GM18868 (cell line): ENCODE results near the gene LGALS9.
A peak's percentile ranks its signal among the peaks of the same experiment; 100 is the strongest.
"Not testable (repeated sequence)": the region's sequence is repeated elsewhere in the genome, so short reads cannot be mapped to it uniquely, and the experiment has no call there.

ENCODE experiments used
- ATAC-seq: cut with Tn5 transposase; IDR thresholded peaks from one replicate; pipeline ENCODE4 v1.9.1; 2021; ENCODE audit warnings: mild to moderate bottlenecking, moderate library complexity; ENCODE audit not compliant: unreplicated experiment

Gene LGALS9

DNA sequence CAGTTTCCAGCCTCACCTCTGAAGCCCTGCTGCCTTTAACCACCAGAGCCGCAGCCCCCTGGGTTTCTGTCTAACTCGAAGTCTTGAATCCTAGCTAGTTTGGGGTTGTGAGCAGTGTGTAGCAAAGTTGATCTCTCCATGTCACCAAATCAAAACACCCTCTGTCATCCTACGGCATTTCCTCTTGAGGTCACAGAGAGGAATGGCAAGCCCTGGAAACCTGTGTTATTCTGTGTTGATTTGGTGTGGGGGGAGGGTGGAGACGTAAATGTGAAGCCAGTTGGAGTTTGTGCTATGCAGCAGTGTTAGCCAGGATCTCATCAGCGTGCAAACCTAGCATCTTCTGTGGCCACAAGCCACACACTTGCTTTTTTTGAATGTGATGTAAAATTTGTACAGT is 5.1 kb upstream of the LGALS9 start:
- ATAC-seq, result no peak

DNA sequence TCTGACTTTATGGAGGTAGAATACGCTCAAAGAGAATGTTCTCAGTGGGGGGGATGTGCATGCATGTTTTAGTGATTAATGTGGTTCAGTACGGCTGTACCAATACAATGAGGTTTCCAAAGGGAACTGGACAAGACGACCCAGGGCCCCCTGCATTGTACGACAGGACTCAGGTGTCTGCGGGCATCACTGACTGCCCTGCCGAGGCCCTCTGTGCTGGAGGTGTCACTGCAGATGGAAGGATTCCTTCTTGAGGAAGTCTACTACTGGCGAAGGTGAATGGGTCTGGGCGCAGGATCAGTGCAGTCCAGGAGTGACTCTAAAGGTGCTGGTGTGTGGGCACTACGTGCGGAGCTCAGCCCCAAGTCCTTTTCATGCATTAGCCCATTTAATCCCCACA is 3.5 kb upstream of the LGALS9 start:
- no peak for ATAC-seq

DNA sequence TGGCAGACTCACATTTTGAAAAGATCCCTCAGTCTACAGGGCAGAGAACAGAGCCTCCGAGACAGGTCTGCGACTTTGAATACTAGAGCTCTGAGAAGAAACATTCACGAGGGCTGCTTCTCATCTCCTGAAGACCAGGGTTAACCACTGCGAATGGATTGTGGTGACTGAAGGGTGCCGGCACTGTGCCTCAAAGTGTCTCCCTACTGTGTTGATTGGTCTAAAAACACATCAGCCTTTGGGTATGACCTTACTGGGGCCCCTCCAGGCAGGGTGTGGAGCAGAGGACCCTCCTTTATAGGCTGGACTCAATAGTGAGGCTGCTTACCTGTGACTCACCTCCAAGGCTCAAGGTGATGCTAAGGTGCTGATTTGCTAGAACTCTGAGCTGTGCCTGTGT is 2.6 kb upstream of the LGALS9 start:
- no peak for ATAC-seq

DNA sequence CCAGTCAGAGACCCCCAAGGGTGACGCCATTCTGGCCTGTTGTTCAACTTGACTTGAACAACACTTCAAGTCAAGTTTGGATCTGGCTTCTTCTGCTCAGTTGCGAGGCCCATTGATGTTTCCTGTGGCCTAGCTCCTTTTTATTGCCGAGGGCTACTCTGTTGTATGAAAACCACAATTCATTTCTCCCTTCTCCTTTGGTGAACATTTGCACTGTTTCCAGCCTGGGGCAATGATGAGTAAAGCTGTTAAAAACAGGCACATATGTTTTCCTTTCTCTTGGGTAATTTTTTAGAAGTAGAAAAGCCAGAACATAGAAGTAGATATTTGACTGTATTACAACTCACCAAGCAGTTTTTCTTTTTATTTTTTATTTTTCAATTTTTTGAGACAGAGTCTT is 1.7 kb upstream of the LGALS9 start:
- ATAC-seq, result not testable (repeated sequence)

DNA sequence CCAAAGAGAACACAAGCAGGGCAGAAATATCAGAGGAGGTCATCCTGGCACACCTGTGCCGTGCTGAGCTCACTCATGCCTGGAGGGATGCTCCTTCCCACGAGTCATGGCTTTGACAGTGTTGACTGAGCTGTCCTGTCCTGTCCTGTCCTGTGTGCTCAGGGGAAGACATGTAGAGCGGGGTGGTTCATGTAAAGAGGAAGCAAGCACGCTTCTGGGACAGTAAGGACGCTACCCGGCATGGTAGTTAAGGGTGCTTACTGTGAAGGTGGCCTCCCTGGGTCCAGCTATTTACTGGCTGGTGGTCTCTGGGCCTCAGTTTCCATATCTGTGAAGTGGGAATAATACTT is 398 bp downstream of the LGALS9 start:
- peak; percentile 40 for ATAC-seq

DNA sequence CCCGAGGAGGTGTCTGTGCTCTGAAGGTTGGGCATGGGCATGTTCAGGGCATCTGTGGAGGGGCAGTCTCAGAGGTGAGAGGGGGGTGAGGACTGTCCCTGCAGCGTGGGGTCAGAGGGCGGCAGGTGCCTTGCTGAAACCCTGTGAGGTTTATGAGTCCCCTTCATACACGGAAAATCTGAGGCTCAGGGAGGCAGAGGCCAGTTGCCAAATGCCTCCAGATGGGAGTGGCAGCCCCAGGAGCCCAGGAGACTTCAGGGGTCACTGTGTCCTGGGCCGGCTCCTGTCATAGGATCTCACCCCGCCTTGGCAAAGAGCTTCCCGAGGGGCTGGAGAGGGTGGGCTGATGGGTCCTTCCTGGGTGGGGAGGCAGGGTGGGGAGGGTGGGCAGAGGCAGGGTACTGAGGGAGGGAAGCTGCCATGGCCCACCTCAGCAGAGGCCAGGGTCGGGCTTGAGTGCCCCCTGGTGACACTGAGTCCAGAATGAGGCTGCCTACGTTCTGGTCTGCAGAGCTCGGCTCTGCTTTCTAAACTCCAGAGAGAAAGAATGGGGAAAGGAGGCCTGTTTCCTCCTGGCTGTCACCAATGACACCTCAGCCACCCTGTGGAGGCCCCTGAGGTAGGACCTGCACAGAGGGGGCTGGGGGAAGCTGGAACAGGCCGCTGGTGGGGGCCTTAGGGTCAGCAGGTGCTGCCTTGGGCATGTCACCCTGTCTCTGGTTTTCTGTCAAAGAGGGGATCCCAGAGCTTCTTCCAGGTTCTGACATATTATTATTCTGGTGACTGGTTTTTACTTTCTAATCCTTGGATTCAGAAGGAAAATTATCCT is 1.1 kb downstream of the LGALS9 start:
- no peak for ATAC-seq

DNA sequence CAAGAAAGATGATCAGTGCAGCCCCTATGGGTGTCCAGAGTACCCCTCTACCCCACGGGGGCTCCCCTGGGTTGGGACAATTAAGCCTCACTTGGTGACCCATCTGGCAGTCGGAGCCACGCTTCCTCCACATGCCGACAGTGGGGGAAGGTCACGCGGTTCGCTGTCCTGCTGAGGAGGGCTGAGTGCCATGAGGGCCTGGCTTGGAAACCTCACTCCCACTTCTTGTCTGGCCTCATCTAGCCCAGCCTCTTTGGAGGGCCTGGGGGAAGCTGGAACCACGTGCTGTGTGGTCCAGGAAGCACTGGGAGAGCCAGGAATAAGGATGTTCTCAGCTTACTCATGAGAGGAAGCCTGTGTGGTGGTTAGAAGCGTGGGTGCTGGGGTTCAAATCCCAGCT is 1.8 kb downstream of the LGALS9 start:
- not testable (repeated sequence) for ATAC-seq

DNA sequence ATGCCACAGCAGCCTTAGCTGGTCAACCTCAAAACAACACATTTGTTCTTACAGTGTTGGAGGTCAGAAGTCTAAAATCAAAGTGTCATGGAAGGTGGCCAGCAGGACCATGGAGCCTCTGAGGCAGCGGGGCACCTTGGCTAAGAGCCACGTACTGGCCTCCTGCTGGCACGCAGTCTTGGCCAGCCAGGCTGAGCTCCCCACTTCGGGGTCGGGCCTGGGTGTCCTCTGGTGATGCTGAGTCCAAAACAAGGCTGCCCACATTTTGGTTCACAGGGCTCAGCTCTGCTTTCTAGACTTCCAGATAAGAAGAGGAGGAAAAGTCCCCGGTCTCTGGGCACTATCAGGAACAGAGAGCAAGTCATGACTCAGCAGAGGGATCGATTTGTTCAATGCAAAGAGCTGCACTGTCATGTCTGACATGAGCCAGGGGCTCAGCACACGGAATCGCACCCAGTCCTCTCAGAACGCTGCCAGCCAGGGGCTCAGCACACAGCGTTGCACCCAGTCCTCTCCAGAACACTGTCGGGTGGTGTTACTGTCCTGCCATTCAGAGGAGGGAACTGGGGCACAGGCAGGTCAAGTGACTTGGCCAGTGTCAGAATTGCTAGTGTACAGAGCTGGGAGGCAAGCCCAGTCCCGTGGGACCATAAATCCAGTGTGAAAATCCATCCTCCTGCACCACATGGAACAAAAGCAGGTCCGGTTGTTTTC is 2.5 kb downstream of the LGALS9 start:
- ATAC-seq, result no peak

DNA sequence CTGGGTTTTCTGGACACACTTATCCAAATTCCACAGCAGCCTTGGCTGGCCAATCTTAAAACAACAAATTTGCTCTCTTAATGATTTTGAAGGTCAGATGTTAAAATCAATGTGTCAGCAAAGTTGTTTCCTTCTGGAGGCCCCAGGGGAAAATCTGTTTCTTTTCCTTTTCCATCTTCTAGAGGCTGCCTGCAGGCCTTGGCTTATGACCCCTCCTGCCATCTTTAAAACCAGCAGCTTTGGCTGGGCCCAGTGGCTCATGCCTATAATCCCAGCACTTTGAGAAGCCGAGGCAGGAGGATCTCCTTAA is 3.0 kb downstream of the LGALS9 start:
- ATAC-seq, result no peak

DNA sequence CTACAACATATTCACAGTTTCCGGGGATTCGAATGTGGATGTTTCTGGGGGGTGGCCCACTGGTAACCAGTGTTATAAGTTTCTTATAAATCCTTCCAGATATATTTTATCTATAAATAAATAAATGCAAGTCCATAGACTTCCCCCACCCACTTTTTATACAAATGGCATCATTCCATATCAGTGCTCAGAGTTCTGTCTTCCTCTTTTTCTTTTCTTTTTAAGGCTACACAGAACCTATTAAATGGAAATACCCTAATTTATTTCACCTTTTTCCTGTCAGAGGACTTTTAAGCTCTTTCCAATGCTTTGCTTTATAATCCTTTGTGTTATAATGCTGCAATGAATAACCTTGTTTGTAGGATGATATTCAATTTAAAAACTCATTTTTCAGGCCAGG is 3.8 kb downstream of the LGALS9 start:
- no peak for ATAC-seq

DNA sequence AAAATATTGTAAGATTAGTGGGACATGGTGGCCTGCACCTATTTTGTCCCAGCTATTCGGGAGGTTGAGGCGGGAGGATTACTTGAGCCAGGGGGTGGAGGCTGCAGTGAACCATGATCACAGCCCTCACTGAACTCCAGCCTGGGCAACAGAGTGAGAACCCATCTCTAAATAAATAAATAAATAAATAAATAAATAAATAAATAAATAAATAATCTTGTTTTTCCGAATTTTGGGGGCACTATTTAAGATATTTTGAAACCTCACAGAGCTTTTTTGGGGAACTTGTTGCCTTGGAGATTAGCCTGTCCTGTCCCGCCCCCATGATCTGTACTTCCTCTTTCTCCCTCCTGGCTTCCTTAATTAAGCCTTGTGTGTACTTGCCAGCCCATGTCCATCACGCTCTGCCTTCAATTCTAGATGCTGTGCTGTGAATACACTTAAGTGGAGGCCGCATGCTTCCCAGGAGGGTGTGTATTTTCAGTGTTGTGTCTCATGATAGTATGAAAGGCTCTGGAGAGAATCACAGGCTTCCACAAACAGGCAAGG is 4.4 kb downstream of the LGALS9 start:
- ATAC-seq, result peak; percentile 51

DNA sequence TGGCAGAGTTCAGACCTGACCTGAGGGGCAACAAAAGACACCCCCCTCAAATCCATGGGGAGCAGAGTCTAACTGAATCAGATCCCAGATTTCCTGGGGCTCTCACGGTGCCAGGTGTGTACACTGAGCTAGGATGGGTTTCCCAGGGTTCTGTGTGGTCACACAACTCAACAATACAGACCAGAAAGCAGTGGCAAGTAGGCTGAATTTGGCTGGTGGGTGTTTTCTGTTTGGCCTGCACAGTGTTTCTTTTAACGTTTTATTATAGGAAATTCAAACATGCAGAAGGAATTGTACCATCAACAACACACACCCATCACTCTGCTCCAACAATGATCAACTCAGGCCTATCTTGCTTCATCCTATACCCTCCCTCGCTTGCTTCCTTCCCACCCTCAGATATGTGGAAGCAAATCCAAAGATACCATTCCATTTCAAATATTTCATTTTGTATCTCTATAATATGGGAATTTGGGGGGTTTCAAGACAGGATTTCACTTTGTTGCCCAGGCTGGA is 5.1 kb downstream of the LGALS9 start:
- not testable (repeated sequence) for ATAC-seq

DNA sequence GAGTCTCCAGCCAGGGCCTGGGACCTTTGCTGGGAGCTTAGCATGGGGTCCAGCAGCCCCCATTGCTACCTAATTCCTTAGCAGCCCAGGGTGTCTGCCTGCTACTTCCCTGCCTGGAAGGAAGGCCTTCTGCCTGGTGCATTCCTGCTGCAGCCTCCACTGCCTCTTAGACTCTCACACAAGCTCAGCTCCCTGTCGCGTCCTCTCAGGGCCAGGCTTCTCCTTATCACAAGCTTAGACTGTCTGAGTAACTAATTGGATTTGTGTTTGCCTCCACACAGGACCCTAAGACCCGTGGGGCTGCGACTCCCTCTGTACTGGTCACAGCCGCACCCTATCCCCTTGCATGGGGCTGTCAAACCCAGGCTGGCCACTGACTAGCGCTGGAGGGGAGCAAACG is 6.8 kb downstream of the LGALS9 start:
- ATAC-seq, result not testable (repeated sequence)

DNA sequence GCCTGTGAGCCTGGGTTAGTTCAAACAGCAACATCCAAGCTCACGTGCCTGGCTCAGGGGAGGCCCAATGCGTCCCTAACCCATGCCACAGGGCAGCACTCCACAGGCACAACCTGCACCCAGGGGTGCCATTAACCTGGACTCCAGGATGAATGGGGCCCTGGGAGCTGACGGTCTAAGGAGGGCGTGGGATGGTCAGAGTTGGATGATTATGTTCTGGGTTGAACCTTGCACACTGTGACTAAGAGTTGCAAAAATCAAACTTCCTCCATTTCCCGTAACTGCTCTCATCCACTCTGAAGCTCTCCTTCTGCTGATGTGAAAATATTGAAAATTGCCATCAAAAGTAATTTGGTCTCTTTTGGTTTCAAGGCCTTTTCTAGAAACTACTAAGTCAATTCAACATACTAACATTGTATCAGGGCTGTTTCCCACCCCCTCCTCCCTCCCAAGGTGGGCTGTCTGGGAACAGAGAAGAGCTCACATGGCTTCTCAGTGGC is 7.5 kb downstream of the LGALS9 start:
- not testable (repeated sequence) for ATAC-seq

DNA sequence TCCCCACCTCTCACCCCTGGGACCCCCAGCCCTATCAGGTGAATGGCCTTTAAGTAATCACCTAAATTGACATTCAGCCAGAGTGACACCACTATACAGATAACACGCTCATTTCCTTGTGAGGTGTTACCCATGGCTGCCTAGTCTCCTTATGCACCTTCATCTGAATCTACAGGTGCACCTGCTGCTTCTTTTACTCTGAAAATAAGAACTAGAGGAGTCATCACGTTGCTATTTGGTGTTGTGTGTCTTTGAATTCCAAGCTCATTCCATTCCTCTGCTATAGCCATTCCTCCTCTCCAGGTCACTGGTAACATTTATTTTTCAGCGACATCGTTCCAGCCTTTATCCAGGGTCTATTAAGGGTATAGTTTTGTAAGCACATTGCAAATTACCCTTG is 9.8 kb downstream of the LGALS9 start:
- ATAC-seq, result no peak

DNA sequence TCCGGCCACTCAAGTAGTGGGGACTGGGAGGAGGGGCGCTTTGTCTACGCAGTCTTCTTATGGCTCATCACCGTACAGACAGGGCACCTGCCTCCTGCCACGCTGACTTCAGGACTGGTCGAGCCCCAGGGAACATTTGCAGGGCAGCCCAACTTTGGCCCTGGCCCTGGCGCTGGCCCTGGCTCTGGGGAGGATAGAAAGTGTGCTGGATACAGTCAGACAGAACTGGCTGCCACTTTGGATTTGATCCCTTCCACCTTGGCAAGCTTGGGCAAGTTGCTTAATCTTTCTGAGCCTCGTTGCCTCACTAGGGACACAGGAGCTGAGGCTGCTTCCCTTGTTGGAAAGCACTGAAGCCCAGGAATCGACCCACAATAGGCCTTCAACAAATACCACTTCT is 13.6 kb downstream of the LGALS9 start:
- ATAC-seq, result no peak

DNA sequence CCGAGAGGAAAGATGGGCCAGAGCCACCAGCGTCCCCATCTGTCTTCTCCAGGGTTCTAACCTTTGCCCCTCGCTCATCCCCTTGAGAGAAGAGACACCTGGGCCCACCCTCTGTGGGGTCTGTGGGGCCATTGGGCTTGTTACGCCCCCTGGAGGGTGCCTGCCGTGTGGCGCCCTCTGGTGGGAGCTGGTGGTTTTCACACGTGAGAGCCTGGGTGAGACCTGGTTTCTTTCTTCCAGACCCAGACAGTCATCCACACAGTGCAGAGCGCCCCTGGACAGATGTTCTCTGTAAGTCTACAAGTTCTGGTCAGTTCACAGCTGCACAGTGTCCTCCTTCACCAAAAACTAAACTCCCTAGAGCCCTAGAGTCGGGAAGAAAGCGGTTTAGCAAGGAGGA is 14.6 kb downstream of the LGALS9 start:
- ATAC-seq, result not testable (repeated sequence)

DNA sequence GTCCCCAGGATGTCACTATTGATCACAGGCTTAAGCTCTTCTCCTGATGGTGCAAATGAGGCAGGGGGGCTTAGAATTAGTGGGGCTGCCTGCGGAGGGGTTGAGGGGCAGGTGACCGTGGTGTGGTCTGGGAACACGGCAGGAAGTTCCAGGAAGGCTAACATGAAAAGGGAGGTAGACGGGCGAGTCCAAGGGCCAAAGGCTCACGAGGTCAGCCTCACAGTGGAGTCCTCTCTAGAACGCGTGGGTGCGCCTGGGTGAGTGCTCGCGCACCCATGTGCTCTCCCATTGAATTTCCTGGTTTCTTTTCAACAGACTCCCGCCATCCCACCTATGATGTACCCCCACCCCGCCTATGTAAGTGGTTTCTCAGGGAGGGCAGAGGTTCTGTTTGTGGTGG is 15.2 kb downstream of the LGALS9 start:
- ATAC-seq, result no peak

DNA sequence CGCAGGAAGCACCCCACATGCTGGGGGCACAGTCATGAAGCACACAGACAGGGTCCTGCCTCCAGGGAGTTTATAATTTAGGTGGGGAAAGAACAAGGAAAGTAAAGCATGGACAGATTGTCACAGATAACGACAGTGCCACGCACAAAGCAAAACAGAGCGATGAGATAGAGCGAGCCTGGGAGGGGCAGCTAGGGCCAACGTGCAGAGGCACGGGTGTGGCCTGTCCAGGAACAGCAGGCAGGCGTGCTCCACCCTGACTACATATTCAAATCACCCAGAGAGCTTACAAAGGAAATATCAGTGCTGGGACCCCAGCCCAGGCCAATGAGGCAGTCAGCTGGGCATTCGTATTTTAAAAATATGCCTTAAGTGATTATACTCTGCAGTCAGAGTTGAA is 16.8 kb downstream of the LGALS9 start:
- ATAC-seq, result no peak

DNA sequence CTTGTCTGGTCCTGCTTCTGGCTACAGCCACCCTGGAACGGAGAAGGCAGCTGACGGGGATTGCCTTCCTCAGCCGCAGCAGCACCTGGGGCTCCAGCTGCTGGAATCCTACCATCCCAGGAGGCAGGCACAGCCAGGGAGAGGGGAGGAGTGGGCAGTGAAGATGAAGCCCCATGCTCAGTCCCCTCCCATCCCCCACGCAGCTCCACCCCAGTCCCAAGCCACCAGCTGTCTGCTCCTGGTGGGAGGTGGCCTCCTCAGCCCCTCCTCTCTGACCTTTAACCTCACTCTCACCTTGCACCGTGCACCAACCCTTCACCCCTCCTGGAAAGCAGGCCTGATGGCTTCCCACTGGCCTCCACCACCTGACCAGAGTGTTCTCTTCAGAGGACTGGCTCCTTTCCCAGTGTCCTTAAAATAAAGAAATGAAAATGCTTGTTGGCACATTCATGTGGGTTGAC is 18.2 kb downstream of the LGALS9 start:
- ATAC-seq, result not testable (repeated sequence)

DNA sequence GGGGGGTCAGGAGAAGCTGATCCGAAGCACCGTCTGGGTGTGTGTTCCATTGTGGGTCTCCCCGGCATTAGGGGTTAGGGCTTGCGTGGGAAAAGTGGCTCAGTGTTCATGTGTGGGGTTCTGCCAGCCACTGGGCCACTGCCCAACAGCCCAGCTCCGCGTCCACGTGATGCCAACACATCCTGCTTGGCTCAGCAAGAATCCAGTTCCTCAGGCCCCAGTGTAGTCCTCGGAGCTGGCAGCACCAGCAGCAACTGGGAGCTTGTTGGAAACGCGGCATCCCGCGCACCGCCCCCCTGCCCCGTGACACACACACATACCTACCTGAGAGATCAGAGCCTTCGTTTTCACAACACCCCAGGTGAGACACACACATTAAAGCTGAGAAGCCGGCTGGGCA is 18.9 kb downstream of the LGALS9 start:
- no peak for ATAC-seq

DNA sequence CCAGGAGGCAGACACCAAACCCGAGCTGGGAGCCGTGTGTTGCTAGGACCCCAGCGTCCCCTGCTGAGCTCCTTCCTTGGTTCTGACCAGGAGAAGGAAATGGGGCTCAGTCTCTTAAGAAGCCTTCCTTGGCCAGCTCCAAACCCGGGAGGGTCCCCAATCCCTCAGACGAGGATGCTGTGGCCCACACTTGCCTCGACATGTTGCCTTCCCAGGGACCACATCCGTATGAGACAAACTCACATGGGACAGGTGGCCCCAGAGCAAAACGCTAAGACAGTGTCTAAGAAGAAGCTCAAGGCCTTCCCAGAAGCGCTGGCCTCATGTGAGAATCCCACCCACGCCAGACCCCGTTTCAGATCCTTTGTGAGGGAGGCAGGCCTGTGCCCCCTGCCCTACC is 19.8 kb downstream of the LGALS9 start:
- no peak for ATAC-seq
